SK-N-SH treated with all-trans-retinoic acid at 6 μM for 48 hours (cell line): ENCODE data around the gene TFPI.

ENCODE experiments used
- RARB ChIP-seq: fragments of 250-450 bp; sonication (Bioruptor Pico); IDR thresholded peaks from 2 replicates; pipeline ENCODE4 v1.8.0; 2021; ENCODE audit warnings: mild to moderate bottlenecking, moderate library complexity
- ZC3H10 ChIP-seq: fragments of 250-450 bp; sonication (Bioruptor Pico); IDR thresholded peaks from 2 replicates; pipeline ENCODE4 v1.5.1; 2021; ENCODE audit warnings: mild to moderate bottlenecking, moderate library complexity

- no peak for TF ChIP-seq RARB (CRISPR knock-in tag)
- no peak for TF ChIP-seq ZC3H10
These were observed 31.9 kb upstream of the TFPI start for GRCh38 chr2:187586011-187586641.
